Mesothelial cell of epicardium (in vitro differentiated cells): ENCODE data around the gene FXYD2. TPM values are rescaled to one million over a fixed set of nuclear protein-coding genes. Genes with fewer than 3 reads are reported as not detected.

Source experiments
- DNase-seq, 2 experiments: peaks; one replicate each; pipeline ENCODE4 v3.0.0; 2021; ENCODE audit warnings: low spot score in 2 of 2; ENCODE audit not compliant: unreplicated experiment in 2 of 2
- H3K27ac Mint-ChIP-seq: 2 replicates; pipeline ENCODE4 v1.8.0; 2021; ENCODE audit warnings: mixed read lengths
- H3K27me3 Mint-ChIP-seq: 2 replicates; pipeline ENCODE4 v1.8.0; 2021; ENCODE audit warnings: low read depth, mixed read lengths
- H3K36me3 Mint-ChIP-seq: 2 replicates; pipeline ENCODE4 v1.8.0; 2021; ENCODE audit warnings: mixed read lengths
- H3K4me1 Mint-ChIP-seq: 2 replicates; pipeline ENCODE4 v1.8.0; 2021; ENCODE audit warnings: mixed read lengths
- H3K4me3 Mint-ChIP-seq: 2 replicates; pipeline ENCODE4 v1.8.0; 2021; ENCODE audit warnings: mild to moderate bottlenecking, moderate library complexity, mixed read lengths
- H3K9me3 Mint-ChIP-seq: 2 replicates; pipeline ENCODE4 v1.8.0; 2021; ENCODE audit warnings: mixed read lengths
- CTCF ChIP-seq: fragments of 200-600 bp; sonication (generic); IDR thresholded peaks from one replicate; pipeline ENCODE4 v1.5.0; 2021; ENCODE audit warnings: antibody characterized with exemption; ENCODE audit not compliant: unreplicated experiment
- total RNA-seq: library from RNA; stranded (reverse); gene quantifications from 3 replicates; pipeline ENCODE4 v1.2.1, GENCODE V29; 2021

FXYD2 gene
- total RNA-seq, 1 donor from 2014 or later: 6.3 TPM

GRCh38 chr11:117843666-117844484 lies 19.3 kb upstream of the FXYD2 start:
- TF ChIP-seq CTCF: peak; percentile 100
- H3K4me3 Mint-ChIP-seq: no peak overlapping the region
- peak; percentile 66 to 90 for DNase-seq
- no peaks in the 10 kb centered on the region for H3K4me1 Mint-ChIP-seq
- H3K27ac Mint-ChIP-seq: no peak overlapping the region
- H3K36me3 Mint-ChIP-seq: peaks cover 21% of the 10 kb centered on the region
- no peaks in the 10 kb centered on the region for H3K27me3 Mint-ChIP-seq
- peaks cover 8% of the 10 kb centered on the region for H3K9me3 Mint-ChIP-seq

GRCh38 chr11:117842131-117842941 lies 17.8 kb upstream of the FXYD2 start:
- TF ChIP-seq CTCF: no peak
- peaks cover 28% of the 10 kb centered on the region for H3K36me3 Mint-ChIP-seq
- H3K27me3 Mint-ChIP-seq: no peaks in the 10 kb centered on the region
- no peak overlapping the region for H3K27ac Mint-ChIP-seq
- peaks cover 8% of the 10 kb centered on the region for H3K9me3 Mint-ChIP-seq
- H3K4me1 Mint-ChIP-seq: no peaks in the 10 kb centered on the region
- peak; percentile 7 to 26 for DNase-seq
- no peak overlapping the region for H3K4me3 Mint-ChIP-seq

- Mint-ChIP-seq H3K4me3 (no peak overlapping the region), H3K27me3 (no peaks in the 10 kb centered on the region), H3K4me1 (no peaks in the 10 kb centered on the region), H3K9me3 (peaks cover 4% of the 10 kb centered on the region), H3K36me3 (peaks cover 24% of the 10 kb centered on the region), H3K27ac (no peak overlapping the region)
- no peak for TF ChIP-seq CTCF
- DNase-seq: peak in 1 of 2 experiments; percentile 29
These were observed 17.0 kb upstream of the FXYD2 start for GRCh38 chr11:117841551-117842031.

- Mint-ChIP-seq H3K27ac (no peak overlapping the region), H3K4me1 (no peaks in the 10 kb centered on the region)
These were observed 16.5 kb upstream of the FXYD2 start for GRCh38 chr11:117840881-117841550.

More at GRCh38 chr11:117840881-117841550, 16.5 kb upstream of the FXYD2 start:
- Mint-ChIP-seq H3K36me3 (peaks cover 24% of the 10 kb centered on the region), H3K4me3 (no peak overlapping the region), H3K27me3 (no peaks in the 10 kb centered on the region), H3K9me3 (peaks cover 3% of the 10 kb centered on the region)
- peak; percentile 12 to 17 for DNase-seq
- TF ChIP-seq CTCF: no peak
